GM18870 (cell line): ENCODE measurements around the gene CD101.
"Not testable (repeated sequence)": the region's sequence is repeated elsewhere in the genome, so short reads cannot be mapped to it uniquely, and the experiment has no call there.

Source experiments
- ATAC-seq: cut with Tn5 transposase; IDR thresholded peaks from one replicate; pipeline ENCODE4 v1.9.1; 2021; ENCODE audit warnings: moderate library complexity; ENCODE audit not compliant: unreplicated experiment

Gene CD101

GRCh38 chr1:117001254-117001927, at the start of gene CD101:
Gene CD101 (plus strand): TSS chr1:117001760. CDS start chr1:117001818, 58 bp downstream.
- ATAC-seq: peak; percentile 93

GRCh38 chr1:116952738-116953275, 48.8 kb upstream of the CD101 start:
- ATAC-seq: no peak

- ATAC-seq: no peak
These were observed 47.1 kb upstream of the CD101 start for GRCh38 chr1:116954440-116954839.

- ATAC-seq: no peak
These were observed 45.2 kb upstream of the CD101 start for GRCh38 chr1:116956378-116956777.

- ATAC-seq: no peak
These were observed 43.9 kb upstream of the CD101 start for GRCh38 chr1:116957646-116958045.

GRCh38 chr1:116958110-116958509, 43.5 kb upstream of the CD101 start:
- ATAC-seq: no peak

- ATAC-seq: no peak
These were observed 42.6 kb upstream of the CD101 start for GRCh38 chr1:116958977-116959376.

GRCh38 chr1:116961606-116962005, 40.0 kb upstream of the CD101 start:
- no peak for ATAC-seq

- ATAC-seq: no peak
These were observed 38.4 kb upstream of the CD101 start for GRCh38 chr1:116962987-116963639.

GRCh38 chr1:116966791-116967190, 34.8 kb upstream of the CD101 start:
- no peak for ATAC-seq

- ATAC-seq: no peak
These were observed 32.8 kb upstream of the CD101 start for GRCh38 chr1:116968724-116969123.

- no peak for ATAC-seq
These were observed 30.2 kb upstream of the CD101 start for GRCh38 chr1:116971258-116971860.

GRCh38 chr1:116971965-116972673, 29.4 kb upstream of the CD101 start:
- ATAC-seq: no peak

- ATAC-seq: no peak
These were observed 28.9 kb upstream of the CD101 start for GRCh38 chr1:116972674-116973030.

GRCh38 chr1:116980309-116980708, 21.3 kb upstream of the CD101 start:
- not testable (repeated sequence) for ATAC-seq

GRCh38 chr1:116981521-116982037, 20.0 kb upstream of the CD101 start:
- no peak for ATAC-seq

GRCh38 chr1:116982319-116983004, 19.1 kb upstream of the CD101 start:
- no peak for ATAC-seq

GRCh38 chr1:116983112-116983511, 18.4 kb upstream of the CD101 start:
- ATAC-seq: no peak

GRCh38 chr1:116983678-116984077, 17.9 kb upstream of the CD101 start:
- no peak for ATAC-seq

GRCh38 chr1:116984406-116985160, 17.0 kb upstream of the CD101 start:
- ATAC-seq: no peak
